Skin epidermis (tissue), 12 donors: Measurements from ENCODE around the gene SUMO2.
"Not testable (repeated sequence)": the region's sequence is repeated elsewhere in the genome, so short reads cannot be mapped to it uniquely, and the experiment has no call there.

ENCODE experiments used
- H3K27ac ChIP-seq, 21 experiments: fragments of 200-600 bp; sonication (generic) in 11 of 21; one replicate each; pipeline ENCODE4 v1.5.0; 2020; ENCODE audit warnings: mild to moderate bottlenecking in 3 of 21, inconsistent platforms in 2 of 21, moderate library complexity in 2 of 21
- H3K4me3 ChIP-seq, 7 experiments: fragments of 200-600 bp; sonication (generic) in 2 of 7; one replicate each; pipeline ENCODE4 v1.5.0; 2020; ENCODE audit warnings: inconsistent platforms in 2 of 7, mild to moderate bottlenecking in 2 of 7, moderate library complexity in 1 of 7

The SUMO2 gene

GRCh38 chr17:75152523-75152921 is 30.2 kb downstream of the SUMO2 start:
- H3K27ac ChIP-seq: peak overlapping the region in 4 of 21 experiments; percentile 11 to 93 (median 89)

DNA sequence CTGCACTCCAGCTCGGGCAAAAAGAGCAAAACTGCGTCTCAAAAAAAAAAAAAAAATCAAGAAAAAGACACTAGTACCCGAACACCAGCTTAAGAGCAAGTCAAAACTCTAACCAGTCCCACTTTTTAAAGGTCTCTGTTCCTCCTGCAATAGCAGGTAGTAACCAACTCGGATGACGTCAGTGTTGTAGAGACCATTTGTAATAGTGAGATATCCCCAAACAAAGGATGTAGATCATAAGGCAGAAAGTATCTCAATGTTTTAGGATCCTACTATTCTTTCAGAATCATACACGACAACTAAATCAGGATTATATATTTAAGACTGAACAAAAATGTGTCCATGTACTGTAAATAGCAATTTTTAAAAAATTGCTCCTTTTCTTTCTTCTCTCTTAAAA is 30.8 kb downstream of the SUMO2 start:
- Histone ChIP-seq H3K27ac (no peak overlapping the region), H3K4me3 (no peak overlapping the region)

More at GRCh38 chr17:75152523-75152921, 30.2 kb downstream of the SUMO2 start:
- peak overlapping the region in 5 of 7 experiments; percentile 63 to 96 (median 93) for H3K4me3 ChIP-seq

- peak overlapping the region in 4 of 21 experiments; percentile 12 to 24 (median 20) for H3K27ac ChIP-seq
- H3K4me3 ChIP-seq: no peak overlapping the region
Observed at GRCh38 chr17:75147878-75148546, 34.7 kb downstream of the SUMO2 start.

- H3K27ac ChIP-seq: peak overlapping the region in 1 of 21 experiments; percentile 29
- no peak overlapping the region for H3K4me3 ChIP-seq
Observed at GRCh38 chr17:75146592-75146991, 36.2 kb downstream of the SUMO2 start.

- H3K4me3 ChIP-seq: no peak overlapping the region
- no peak overlapping the region for H3K27ac ChIP-seq
Observed at GRCh38 chr17:75144816-75145512, 37.8 kb downstream of the SUMO2 start.

DNA sequence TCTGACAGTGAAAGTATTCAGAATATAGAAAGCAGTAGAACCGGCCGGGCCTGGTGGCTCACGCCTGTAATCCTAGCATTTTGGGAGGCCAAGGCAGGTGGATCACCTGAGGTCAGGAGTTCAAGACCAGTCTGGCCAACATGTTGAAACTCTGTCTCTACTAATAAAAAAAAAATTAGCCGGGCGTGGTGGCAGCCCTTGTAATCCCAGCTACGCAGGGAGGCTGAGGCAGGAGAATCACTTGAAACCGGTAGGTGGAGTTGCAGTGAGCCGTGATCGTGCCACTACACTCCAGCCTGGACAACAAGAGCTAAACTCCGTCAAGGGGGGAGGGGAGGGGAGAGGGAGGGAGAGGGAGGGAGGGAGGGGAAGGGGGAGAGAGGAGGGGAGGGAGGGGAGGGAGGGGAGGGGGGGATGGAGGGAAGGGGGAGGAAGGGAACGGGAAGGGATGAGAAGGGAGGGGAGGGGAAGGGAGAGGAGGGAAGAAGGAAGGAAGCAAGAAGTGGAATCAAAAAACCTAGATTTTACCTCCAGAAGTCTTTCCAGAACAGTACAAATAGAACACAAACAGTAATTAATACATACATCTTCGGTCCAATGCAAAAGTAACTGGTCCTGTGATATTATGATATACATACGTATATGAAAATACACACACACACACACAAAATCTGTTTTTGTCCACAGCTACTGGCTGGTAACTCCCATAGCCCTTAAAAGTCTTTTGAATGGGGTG is 40.4 kb downstream of the SUMO2 start:
- H3K27ac ChIP-seq: no peak overlapping the region
- no peak overlapping the region for H3K4me3 ChIP-seq

GRCh38 chr17:75138519-75138918 is 44.2 kb downstream of the SUMO2 start:
- Histone ChIP-seq H3K27ac (no peak overlapping the region), H3K4me3 (no peak overlapping the region)

DNA sequence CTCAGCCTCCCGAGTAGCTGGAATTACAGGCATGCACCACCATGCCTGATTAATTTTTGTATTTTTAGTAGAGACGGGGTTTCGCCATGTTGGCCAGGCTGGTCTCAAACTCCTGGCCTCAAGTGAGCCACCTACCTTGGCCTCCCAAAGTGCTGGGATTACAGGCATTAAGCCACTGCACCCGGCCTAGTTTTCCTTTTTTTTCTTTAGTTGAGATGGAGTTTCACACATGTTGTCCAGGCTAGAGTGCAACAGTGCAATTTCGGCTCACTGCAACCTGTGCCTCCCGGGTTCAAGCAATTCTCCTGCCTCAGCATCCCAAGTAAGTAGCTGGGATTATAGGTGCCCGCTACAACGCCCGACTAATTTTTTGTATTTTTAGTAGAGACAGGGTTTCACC is 45.0 kb downstream of the SUMO2 start:
- not testable (repeated sequence) for H3K27ac ChIP-seq, H3K4me3 ChIP-seq

- peak overlapping the region in 3 of 21 experiments; percentile 17 to 42 (median 37) for H3K27ac ChIP-seq
- no peak overlapping the region for H3K4me3 ChIP-seq
Observed at GRCh38 chr17:75135946-75136345, 46.8 kb downstream of the SUMO2 start.

DNA sequence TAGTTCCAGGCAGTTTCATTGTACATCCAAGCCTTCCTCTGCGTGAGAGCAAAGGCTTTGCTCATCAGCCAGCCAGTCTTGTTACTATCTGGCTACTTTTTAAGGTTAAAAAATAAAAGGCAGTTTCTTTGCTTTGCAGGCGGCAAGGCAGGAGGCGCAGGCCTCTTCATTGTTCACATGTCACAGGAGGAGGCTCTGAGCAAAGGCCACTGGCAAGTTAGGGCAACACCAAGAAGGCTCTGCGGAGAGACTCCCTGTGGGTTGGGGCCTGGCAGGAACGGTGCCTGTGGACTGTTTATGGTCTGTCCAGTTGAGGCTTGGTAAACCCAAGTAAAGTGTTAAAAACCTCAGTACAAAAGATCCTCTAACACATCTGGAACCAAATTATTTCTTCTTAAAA is 47.3 kb downstream of the SUMO2 start:
- Histone ChIP-seq H3K27ac (peak overlapping the region in 4 of 21 experiments; percentile 1 to 42 (median 10)), H3K4me3 (no peak overlapping the region)

DNA sequence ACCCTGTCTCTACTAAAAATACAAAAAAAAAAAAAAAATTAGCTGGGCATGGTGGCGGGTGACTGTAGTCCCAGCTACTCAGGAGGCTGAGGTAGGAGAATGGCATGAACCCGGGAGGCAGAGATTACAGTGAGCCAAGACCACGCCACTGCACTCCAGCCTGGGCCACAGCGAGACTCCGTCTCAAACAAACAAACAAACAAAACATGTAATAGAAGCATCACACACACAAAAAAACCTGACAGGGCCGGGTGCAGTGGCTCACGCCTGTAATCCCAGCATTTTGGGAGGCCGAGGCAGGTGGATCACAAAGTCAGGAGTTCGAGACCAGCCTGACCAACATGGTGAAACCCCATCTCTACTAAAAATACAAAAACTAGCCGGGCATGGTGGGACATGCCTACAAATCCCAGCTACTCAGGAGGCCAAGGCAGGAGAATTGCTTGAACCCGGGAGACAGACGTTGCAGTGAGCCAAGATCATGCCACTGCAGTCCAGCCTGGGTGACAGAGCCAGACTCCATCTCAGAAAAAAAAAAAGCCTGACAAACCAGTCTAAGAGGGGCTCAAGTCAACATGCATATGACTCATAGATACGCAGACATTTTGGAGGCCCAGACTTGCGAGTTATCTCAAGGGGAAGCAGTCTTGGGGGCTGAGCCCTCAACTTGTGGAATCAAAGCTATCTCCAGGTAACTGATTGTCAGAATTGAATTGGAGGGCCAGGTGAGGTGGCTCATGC is 49.0 kb downstream of the SUMO2 start:
- H3K4me3 ChIP-seq, H3K27ac ChIP-seq: not testable (repeated sequence)

DNA sequence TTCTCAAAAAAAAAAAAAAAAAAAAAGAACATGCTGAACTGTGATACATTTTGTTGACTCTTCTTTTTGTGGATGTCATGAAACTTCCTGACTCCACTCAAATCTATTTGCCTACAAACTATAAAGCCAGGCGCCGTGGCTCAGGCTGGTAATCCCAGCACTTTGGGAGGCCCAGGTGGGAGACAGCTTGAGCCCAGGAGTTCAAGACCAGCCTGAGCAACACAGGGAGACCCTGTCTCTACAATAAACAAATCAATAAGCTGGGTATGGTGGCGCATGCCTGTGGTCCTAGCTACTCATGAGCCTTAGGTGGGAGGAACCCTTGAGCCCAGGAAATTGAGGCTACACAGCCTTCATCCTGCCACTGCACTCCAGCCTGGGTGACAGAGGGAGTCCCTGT is 49.8 kb downstream of the SUMO2 start:
- H3K27ac ChIP-seq: no peak overlapping the region
- no peak overlapping the region for H3K4me3 ChIP-seq

DNA sequence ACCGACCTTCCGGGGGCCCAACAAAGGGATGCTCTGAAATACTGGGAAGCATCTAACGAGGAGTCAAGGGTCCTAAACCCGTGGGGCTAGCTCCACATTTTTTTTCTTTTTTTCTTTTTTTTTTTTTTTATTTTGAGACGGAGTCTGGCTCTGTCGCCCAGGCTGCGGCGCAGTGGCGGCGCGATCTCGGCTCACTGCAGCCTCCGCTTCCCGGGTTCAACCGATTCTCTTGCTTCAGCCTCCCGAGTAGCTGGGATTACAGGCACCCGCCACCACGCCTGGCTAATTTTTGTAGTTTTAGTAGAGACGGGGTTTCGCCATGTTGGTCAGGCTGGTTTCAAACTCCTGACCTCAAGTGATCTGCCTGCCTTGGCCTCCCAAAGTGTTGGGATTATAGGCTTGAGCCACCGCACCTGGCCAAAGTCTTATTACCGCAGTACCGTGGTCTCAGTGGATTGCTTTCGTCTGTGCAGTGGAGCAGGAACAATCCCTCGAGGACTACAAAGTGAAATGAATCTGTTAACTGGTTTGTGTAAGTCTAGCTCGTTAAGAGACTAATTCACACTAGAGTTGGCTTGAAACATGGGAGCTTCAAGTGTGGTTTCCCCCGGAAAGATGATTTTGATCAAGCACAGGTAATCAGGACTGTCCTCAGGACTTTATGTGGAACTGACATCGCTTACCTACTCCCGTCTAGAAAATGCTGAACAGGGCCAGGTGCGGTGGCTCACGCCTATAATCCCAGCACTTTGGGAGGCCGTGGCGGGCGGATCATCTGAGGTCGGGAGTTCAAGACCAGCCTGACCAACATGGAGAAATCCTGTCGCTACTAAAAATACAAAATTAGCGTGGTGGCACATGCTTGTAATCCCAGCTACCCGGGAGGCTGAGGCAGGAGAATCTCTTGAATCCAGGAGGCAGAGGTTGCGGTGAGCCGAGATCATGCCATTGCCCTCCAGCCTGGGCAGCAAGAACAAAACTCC is 50.5 kb downstream of the SUMO2 start:
- H3K27ac ChIP-seq: peak overlapping the region; percentile 42 to 99 (median 93)
- H3K4me3 ChIP-seq: peak overlapping the region; percentile 61 to 93 (median 81)

DNA sequence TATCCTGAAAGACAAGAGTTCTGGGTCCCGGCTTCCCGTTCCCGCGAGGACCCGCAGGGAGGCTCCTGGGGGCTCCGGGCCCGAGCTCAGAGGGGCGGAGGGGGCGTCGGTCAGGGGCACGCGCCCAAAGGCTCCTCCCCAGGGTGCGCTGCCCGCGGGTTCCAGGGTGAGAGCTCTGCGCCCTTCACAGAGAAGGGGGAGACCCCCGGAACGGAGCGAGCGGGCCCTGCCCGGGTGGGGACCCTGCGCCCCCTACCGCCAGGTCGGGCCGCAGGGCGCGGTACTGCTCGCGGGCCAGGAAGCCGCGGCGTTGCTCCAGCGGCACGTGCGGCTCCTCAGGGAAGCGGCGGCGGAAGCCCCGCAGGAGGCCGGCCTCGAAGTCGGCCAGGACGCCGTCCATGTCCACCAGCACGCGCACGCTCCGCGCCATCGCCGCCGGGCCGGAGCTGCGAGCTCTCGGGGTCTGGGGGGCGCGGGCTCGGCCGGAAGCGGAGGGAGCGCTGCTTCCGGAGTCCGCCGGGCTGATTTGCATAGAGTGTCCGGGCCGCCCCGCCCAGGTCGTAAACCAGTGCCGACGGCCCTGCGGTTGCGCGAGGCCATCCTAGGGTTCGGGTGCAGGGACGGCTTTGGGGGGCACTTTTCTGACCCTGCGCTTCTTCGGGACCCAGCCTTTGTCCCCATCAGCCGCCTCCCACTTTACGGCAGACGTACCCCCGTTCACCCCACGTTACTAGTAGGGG is 51.3 kb downstream of the SUMO2 start, which contains the start of gene NT5C:
Gene NT5C, minus strand, starts transcription at position 465 of the 740 bp plus-strand sequence. Its CDS starts 35 bp downstream, at position 430.
- H3K4me3 ChIP-seq: peak within 1 kb of the TSS; percentile 61 to 93 (median 81)
- H3K27ac ChIP-seq: peak within 1 kb of the TSS; percentile 42 to 99 (median 93)

DNA sequence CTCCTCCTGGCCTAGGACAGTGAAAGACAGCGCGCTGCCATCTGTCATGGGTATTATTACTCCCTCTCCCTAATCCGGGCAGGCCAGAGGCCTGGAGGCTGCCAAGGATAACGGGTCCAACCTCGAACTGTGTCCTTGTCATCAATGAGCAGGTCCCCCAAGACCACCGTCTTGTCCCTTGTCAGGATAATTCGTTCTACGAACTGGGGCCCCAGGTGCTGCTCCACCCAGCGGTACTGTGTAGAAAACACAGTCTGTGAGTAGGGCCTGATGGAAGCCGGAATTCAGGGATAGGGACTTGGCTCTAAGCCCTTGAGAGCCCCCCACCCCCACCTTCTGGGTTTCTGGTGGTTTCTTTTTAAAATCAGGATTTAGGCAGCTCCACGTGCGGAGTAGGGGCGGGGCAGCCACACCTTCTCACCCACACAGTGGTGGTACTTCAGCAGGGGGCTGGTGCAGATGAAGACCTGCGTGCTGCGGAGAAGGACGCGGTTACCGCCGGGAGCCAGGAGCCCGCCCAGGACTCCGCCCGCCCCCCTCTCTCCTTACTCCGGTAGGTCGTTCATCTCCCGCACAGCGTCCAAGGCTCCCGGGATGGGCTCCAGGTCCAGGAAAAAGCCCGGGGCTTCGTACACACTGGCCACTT is 52.0 kb downstream of the SUMO2 start:
- Histone ChIP-seq H3K4me3 (peak overlapping the region; percentile 61 to 93 (median 81)), H3K27ac (peak overlapping the region; percentile 42 to 99 (median 93))

DNA sequence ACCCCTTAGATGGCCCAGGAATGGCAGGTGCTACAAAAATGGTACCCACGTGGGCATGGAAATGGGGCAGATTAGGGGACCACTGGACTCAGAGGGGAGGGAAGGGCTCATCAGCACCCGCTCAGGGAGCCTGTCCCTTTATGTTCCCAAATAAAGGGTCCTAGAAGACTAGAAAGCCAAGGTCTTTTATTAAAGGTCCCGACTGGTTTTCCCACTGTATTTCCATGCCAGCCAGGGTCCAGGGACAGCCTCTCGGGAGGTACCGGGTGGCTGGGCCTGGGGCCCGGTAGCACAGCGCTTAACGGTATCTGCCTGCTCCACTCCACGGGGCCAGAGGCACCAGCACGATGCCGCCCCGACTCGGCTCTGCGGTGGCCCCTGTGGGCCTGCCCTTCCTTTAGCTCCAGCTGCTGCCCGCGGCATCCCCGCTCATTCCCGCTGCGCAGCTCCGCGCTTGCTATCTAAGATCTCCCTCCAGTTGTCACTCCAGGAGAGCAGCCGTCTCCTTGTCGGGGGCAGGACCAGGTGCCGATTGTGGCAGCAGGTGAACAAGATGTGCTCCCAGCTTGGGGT is 52.6 kb downstream of the SUMO2 start:
- Histone ChIP-seq H3K27ac (peak overlapping the region in 10 of 21 experiments; percentile 92 to 99 (median 94)), H3K4me3 (peak overlapping the region in 4 of 7 experiments; percentile 61 to 93 (median 84))

DNA sequence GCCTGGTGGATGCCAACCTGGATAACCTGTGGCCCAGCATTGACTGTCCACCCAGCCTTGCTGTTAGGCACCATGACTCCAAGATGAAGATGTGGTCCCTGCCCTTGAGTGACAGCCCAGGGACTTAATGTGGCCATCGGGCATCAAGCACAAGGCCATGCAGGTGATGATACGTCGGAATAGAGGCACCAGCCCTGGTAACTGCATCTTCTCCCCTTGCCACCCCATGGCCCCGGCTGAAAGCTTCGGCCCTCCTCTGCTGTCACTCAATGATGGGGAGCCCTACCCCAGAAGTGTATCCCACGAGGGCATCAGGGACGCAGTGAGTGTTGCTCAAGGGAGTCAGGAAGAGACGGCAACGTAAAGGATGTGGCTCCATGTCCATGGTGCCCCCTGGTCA is 53.2 kb downstream of the SUMO2 start:
- Histone ChIP-seq H3K4me3 (no peak overlapping the region), H3K27ac (no peak overlapping the region)
